GM21447 (cell line): ENCODE data around the gene ARHGAP10.
A peak's percentile ranks its signal among the peaks of the same experiment; 100 is the strongest.
"Not testable (repeated sequence)": the region's sequence is repeated elsewhere in the genome, so short reads cannot be mapped to it uniquely, and the experiment has no call there.

Experiments
- ATAC-seq: cut with Tn5 transposase; IDR thresholded peaks from one replicate; pipeline ENCODE4 v1.9.1; 2021; ENCODE audit not compliant: unreplicated experiment

ARHGAP10 gene

DNA sequence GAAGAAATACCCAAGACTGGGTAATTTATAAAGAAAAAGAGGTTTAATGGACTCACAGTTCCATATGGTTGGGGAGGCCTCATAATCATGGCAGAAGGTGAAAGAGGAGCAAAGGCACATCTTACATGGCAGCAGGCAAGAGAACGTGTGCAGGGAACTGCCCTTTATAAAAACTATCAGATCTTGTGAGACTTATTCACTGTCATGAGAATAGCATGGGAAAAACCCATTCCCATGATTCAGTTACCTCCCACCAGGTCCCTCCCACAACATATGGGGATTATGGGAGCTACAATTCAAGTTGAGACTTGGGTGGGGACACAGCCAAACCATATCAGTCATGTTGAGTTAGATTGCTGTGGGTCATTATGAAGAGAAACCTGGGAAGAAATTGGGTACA is 153.3 kb downstream of the ARHGAP10 start:
- ATAC-seq = not testable (repeated sequence)

DNA sequence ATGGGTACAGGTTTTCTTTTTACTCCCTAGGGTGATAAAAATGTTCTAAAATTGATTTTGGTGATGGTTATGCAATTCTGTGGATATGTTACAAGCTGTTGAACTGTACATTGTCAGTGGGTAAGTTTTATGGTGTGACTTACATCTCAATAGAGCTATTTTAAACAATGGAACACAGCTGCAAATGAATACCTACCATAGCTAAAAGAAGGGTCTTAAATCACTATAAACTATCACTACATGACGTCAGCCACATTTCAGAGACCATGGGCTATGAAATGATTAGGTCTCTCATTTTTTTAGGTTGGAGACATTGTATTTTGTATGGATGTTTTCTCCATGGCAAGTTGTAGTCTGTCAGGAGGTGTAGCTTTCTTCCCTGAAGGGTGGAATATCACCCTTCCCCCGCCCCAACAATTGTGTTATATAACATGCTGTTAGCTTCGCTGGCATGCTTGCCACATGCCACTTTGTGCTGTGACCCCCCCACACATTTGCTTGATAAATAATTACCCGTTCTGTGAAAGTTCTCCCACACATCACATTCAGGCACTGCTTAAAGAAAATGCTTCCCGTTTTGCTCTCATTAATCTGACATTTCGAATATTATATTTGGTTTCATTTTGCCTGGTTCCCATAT is 159.7 kb downstream of the ARHGAP10 start:
- no peak for ATAC-seq

DNA sequence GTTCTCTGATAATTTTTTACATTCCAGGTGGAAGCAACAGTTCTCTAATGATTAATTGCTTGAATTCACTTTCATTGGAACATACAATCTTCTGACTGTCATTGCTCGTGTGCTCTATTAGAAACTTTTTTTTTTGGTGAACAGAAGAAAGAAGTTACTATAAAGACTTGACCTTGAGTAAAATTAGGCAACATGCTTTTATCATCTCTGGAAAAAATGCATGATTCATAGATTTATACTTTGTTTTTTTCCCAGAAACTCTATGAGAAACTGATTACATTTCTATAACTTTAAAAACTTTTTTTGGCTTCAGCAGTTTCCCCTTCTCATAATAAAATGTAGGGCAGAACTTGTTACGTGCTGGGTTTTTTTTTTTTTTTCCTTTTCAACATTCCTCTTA is 167.6 kb downstream of the ARHGAP10 start:
- ATAC-seq = no peak

DNA sequence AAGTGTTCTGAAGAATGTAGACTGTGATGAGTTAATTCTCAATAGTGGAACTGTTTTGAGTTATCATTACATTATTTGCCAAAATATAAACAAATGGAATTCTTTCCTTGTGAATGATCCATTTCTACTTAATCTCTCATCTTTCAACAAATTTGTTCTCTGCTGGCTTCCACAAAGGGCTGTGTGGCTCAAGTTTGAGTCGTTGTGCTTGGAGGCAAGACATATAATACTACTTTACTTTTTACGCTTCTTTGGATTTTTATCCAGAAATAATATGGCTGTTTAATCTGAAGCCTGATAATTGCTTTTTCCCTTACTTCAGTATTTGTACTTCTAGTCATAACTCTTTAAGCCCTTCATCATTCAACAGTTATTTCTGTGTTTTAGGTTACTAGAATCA is 169.5 kb downstream of the ARHGAP10 start:
- no peak for ATAC-seq

DNA sequence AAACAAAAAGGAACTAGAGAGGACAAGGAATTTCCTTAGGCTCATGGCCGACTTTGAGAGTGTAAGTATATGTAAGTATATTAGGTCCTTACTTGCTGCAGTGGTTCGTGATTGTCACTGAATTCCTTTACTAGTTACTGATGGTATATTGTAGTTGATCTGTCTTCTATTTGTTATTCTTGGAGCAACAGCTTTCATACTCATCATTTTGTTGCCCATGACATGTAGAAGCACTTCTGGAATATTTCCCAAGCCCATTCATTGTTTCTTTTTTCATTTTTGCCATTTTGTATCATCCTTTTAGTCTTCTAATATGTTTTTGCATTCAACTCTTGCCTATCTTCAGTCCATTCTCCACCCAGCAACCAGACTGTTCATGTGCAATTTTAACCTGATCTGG is 170.0 kb downstream of the ARHGAP10 start:
- ATAC-seq = no peak

DNA sequence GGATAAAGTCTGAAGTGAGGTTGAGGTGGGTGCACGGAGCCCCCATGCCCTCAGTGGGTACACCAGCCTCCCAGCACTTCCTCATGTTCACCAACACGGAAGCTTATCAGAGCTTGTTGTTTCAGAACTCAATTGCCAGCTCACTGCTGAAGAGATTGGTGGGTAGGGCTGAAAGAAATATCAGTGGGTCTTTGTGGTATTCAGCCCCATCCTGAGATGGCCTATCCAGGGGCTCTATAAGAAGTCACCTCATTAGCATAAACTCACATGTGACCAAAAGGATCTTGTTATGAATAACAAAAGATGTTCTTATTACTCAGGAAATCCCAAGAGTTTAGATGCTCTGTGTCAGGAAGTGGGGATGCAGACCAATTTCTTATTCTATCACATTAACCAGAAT is 177.3 kb downstream of the ARHGAP10 start:
- no peak for ATAC-seq

DNA sequence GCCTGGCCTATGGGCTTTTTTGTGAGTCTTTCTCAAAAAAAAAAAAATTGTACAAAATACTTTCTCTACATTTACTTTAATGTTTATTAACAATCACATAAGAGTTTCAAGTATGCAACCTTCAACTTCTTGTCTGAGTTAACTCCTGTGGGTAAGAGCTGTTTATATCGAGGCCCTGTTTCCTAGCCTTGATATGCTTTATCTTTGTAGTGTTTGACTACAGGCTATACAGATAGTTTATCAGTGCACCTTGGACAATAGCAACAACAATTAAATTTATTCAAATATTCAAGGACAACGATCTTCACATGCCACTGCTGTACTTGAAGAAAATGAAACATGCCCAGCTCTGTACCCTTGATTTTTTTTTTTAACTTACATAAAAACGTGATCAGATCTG is 178.4 kb downstream of the ARHGAP10 start:
- no peak for ATAC-seq

DNA sequence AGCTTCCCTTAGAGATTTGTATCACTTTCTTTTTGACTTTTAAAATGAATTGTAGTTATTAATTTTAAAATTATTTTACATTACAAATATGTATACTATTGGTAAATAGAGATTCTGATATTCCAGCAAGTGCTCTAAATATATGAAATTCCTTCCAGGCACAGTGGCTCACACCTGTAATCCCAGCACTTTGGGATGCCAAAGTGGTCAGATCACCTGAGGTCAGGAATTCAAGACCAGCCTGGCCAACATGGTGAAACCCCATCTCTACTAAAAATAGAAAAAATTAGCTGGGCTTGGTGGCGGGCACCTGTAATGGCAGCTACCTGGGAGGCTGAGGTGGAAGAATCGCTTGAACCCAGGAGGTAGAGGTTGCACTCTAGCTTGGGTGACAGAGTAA is 180.2 kb downstream of the ARHGAP10 start:
- ATAC-seq = not testable (repeated sequence)

DNA sequence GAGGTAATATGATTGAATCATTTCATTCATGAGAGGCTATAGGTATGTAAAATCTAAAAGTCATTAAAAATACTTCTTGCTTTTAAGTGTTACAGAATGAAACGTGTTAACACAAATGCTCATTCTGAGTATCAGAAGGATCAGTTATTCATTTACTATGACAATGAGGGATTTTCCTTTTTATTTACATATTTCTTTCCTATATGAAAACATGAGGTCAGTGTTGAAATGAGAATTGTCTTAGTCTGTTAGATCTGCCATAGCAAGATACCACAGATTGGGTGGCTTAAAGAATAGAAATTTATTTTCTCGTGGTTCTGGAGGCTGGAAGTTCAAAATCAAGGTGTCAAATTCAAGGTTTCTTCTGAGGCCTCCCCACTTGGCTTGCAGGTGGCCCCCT is 181.2 kb downstream of the ARHGAP10 start:
- no peak for ATAC-seq

DNA sequence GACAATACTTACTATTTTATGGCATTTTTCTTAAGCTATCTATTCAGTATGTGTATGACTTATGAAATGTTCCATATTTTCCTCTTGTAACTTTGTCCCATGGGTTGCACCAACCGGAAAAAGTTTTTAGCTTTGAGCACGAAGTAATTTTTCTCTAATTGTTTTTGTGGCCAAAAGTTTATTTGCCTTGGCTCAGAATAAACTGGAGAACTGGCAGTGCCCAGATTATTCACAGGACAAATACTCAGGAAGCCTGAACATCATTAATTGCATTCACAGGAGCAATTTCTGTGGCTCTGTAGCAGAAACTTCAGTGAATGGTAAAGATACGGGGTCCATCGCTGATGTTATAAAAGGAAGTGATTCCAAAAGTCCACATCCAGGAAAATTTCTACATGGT is 184.5 kb downstream of the ARHGAP10 start:
- ATAC-seq = no peak

DNA sequence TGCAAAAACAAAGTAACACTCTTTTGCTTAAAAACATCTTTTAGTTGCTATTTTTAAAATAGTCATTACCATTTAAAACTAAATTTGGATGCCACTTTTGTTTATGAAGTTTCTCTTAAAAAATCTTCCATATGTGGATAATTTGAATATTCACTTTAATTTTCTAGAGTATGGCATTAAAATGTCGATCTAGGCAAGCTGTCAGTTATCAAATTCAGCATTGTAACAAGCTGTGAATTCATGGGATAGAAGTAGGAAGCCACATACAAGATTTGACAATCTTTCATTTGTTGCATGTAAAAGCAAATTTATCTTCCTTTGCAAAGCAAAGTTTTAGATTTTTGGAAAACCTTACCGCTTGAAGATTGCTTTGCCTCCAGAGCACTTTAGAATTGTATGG is 191.5 kb downstream of the ARHGAP10 start:
- no peak for ATAC-seq

DNA sequence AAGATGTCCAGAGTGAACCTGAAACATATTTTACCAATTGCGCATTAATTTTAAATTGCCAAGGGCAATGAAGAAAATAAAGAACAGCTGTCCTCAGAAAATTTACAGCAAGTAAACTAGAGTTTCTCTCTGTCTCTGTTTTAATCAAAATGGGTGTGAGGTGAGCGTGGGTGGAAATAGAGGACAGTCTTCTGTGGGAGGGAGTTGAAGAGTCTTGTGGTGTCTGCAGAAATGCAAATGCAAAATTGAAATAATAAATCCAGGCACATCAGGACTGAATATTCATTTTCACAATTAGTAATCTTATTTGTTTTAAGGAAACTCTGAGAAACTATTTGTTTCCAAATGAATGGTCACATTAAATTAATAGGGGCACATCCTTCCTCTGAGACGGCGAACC is 192.0 kb downstream of the ARHGAP10 start:
- no peak for ATAC-seq

DNA sequence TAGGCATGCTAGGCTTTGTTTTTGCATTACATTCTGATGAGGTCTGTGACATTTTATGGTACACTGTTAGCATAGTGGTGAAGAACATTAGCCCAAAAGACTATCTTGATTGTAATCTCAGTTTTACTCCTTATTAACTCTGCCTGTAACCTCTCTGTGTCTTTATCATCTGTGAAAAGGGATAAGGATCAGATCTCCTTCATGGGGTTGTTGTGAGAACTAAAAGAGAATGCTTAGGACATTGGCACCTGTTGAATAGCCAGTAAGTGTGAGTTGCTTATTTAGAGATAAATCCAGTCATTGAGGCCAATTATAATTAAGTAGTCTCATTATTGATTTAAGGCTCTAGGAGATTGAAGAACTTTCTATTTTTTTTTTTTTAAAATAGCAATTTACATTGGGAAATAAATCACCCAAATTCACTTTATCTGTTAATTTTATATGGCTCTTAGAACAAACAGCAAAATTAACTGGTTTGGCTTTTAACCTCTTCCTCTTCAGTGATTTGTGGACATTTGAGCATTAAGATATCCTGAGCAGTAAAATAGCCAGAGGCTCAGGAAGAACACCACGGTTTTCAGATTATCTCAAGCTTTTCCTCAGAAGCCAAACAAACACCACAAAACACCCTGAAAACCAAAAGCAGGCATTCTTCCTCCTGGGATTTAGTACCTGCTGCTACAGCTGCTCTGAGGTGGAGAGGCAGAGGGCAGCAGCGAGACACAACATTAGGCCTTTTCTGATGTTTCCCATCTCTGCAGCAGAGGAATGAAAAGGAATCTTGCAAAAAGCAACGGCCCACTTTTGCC is 192.9 kb downstream of the ARHGAP10 start:
- ATAC-seq = peak; percentile 69

DNA sequence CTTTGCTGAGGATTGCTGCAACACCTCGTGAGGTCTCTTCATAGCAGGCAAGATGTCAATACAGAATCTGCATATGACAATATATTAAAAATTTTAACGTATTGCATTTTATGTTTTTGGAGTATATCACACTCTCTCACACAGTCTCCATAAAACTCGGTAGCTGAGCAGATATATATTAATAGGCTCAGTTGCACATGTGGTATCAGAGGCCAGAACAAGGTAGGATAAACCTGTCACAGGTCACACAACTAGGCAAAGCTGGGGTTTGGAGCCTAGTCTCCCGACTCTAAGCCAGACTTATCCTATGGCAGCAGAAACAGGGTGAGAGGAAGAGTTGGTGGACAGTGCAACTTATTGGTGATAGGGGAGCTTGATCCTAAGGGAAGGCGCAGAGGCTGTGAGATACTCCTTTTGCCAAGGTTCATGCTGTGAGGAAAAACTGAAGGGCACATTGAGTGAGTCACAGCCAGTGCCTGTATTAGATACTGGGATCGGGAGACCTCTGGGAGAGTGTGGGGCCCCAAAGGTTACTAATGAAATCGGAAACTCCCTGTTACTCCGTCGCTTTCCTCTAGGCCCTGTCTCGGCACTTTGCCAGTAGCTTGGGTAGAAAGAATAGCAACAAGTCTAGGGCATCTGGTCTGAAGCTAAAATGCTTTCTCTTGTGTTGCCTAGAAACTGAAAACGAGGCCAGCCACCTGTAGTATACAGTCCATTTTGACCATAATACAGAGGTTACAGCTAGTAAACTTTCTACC is 195.7 kb downstream of the ARHGAP10 start:
- ATAC-seq = no peak

DNA sequence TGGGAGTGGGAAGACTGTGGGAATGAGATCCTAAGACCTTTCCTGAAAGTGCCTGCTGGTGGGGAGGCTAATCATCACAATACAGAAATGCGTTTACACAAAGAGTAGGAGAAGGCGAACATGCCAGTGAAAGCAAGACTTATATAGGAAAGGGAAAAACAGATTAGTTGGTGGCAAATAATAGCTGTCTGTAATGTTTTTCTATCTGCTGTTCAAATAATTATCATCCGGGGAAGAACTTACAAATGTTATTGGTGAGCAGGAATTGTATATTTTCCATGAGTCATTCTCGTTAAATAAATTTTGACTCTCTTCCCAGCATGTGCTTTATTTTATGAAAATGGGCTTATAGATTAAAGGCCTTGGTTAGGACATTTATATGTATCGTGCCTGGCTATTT is 196.5 kb downstream of the ARHGAP10 start:
- no peak for ATAC-seq

DNA sequence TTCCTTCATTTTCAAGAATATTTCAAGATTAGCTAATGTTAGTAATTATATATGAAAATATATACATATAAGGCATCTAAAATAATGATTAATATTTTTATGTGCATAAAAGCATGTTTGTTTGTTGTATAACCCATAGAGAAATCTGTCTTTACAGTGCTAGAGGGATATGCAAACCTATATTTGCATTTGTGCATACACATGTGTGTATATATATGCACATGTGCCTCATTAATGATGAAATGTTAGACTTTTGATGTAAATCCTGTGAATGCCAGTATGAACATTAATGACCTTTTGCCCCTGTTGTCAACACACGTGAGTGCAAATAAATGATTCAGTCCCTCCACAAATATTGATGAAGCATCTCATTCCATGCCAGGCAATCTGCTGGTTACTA is 197.9 kb downstream of the ARHGAP10 start:
- ATAC-seq = no peak

DNA sequence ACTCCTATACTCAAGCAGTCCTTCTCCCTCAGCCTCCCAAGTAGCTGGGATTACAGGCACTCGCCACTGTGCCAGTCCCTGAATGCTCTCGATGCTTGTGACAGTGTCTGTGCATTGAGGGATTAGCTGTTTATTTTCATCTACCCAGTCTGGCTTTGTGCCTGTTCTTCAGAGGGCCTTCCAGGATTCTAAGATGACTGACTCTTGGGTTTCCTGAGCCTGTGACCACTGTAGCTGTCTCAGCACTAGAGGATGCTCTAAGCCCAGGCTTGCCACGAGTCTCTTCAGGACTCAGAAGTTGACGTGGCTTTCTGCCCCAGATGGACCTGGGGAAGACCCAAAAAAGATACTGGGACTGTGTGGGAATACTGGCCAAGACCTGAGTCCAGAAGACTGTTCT is 201.4 kb downstream of the ARHGAP10 start:
- ATAC-seq = no peak

DNA sequence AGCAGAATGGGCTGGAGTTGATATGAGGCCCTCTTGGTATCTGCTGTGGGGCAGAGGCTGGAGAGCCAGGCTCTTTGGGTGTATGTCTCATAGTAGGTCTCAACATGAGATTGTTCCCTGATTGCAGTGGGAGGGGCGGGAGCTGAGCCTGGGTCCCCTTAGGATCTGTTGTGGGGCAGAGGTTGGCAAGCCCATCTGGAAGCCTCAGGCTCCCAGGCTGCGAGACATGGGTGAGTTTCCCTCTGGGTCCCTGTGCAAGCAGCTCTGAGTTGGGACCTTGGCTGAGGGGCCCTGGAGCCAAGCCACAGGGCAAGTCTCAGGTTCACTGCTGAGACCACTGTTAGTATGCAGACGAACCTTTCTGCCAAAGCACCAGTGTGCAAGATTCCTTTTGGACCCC is 201.9 kb downstream of the ARHGAP10 start:
- no peak for ATAC-seq

DNA sequence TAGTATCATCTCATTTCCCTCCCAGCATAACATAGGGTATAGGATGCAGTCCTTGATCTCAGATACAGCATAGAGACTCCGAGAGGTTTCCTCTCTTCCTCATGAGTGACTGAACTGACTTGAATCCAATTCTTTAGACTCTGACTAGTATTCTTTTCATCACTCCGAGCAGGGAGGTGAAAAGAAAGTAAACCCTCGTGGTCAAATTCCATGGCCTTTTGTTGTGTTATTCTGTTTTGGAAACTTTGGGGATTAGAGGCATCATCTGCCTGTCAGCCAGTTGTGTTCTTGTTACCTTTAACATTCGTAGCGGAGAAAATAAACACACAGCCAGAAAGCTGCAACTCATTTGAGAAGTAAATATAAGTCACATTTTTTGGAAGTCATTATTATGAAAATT is 206.6 kb downstream of the ARHGAP10 start:
- ATAC-seq = no peak

DNA sequence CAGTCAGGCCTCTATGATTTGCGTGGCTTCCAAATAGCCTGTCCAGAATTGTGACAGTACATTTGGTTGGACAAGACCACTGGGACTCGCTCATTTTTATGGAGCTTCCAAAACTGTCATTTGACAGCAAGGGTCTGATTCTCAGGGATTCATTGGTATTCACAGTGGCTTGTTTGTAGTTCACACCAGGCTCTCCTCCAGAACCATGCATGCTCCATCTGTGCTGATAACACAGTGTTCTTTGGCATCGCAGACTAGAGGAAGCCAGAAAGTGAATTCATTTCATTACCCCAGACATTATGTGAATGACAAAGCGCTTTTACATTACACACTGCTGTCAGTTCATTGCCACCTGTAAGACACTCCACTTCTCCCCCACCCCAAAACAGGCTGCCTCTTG is 208.3 kb downstream of the ARHGAP10 start:
- ATAC-seq = no peak

DNA sequence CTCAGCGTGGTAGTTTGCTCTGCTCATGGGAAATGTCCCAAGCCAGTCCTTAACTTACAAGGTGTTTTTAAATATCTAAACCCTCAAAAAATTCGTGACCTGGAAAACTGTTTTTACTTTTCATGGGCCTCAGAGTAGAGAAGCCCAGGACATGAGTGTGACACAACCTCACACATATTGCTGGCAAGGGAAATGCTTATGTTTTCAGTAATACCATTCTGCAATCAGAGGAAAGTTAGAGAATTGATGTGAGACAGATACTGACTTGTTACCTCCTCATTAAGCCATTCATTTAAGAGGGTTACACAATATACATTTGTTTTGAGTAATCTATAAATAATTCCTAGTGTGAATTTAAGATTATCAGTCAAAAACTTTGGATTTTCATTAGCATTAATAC is 209.5 kb downstream of the ARHGAP10 start:
- ATAC-seq = no peak

DNA sequence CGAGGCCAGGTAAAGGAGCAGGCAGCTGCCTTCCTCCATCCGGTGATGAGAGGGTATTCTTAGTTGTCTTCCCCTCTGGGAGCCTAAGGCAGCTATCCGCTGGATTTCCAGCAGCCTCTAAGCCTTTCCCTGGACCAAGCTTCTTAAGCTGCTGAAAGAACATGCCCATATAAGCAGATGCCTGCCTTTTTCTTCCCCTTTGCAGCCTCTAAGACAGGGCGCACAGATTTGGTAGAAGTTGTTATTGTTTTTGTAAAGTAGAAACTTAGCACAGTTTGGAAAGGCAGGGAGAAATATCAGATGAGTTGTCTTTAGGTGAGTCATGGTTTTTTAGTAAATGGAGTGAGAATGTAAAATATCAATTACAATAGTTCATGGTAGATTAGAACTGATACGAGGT is 210.8 kb downstream of the ARHGAP10 start:
- peak; percentile 33 for ATAC-seq
